Esophagus muscularis mucosa (tissue), 4 donors: ENCODE data around the gene QTRT2. TPM values are rescaled to one million over a fixed set of nuclear protein-coding genes. Genes with fewer than 3 reads are reported as not detected.

Experiments
- DNase-seq: peaks from one replicate; pipeline ENCODE4 v3.0.0-alpha.2; 2017; ENCODE audit errors: extremely low spot score
- H3K27ac ChIP-seq, 4 donors: fragments of 200-600 bp; sonication (generic); replicated peaks in 1 of 4; 1 replicate in 3 of 4; 2 replicates in 1 of 4; pipeline ENCODE4 v1.5.1; 2016 to 2019; ENCODE audit warnings: mild to moderate bottlenecking in 1 of 4
- H3K27me3 ChIP-seq, 4 donors: fragments of 200-600 bp; sonication (generic); one replicate each; pipeline versions ENCODE4 v1.5.1 to v1.6.0; 2016 to 2019
- H3K36me3 ChIP-seq, 4 donors: fragments of 200-600 bp; sonication (generic); one replicate each; pipeline ENCODE4 v1.5.1; 2016 to 2019
- H3K4me1 ChIP-seq, 4 donors: fragments of 200-600 bp; sonication (generic); one replicate each; pipeline ENCODE4 v1.5.1; 2016 to 2019
- H3K4me3 ChIP-seq, 4 donors: fragments of 200-600 bp; sonication (generic); 1 replicate in 2 of 4; 2 replicates in 2 of 4; pipeline ENCODE4 v1.5.1; 2016 to 2019; ENCODE audit warnings: mild to moderate bottlenecking in 4 of 4, moderate library complexity in 1 of 4
- H3K9me3 ChIP-seq, 4 donors: fragments of 200-600 bp; sonication (generic); 1 replicate in 3 of 4; 2 replicates in 1 of 4; pipeline ENCODE4 v1.5.1; 2016 to 2019
- CTCF ChIP-seq, 3 experiments: fragments of 200-600 bp in 2 of 3; fragments of 450-650 bp in 1 of 3; sonication (generic) in 2 of 3; IDR thresholded peaks; one replicate each; pipeline ENCODE4 v1.5.1; 2017 to 2019; ENCODE audit warnings: antibody characterized with exemption in 3 of 3, mild to moderate bottlenecking in 2 of 3, moderate library complexity in 1 of 3
- EP300 ChIP-seq: sonication (generic); formaldehyde crosslinking; IDR thresholded peaks from one replicate; pipeline ENCODE4 v1.6.1; 2017; ENCODE audit warnings: antibody characterized with exemption
- POLR2A ChIP-seq: fragments of 450-650 bp; IDR thresholded peaks from one replicate; pipeline ENCODE4 v1.6.1; 2017; ENCODE audit warnings: antibody characterized with exemption, moderate library complexity, mild to moderate bottlenecking, low read depth
- POLR2AphosphoS5 ChIP-seq, 2 donors: sonication (generic); formaldehyde crosslinking; IDR thresholded peaks; one replicate each; pipeline ENCODE4 v1.6.1; 2017; ENCODE audit warnings: antibody characterized with exemption in 2 of 2
- WGBS: methylation state at CpG from one replicate; pipeline ENCODE4 v1.1.5; 2018; 5-methylcytosine and 5-hydroxymethylcytosine counted together
- intact Hi-C: fragments of 100-400 bp; cut with DNase I; formaldehyde crosslinking; loops from one replicate; pipeline ENCODE4 v1.15.1; 2023
- total RNA-seq, 4 donors: library from RNA; depleted of rRNA; stranded (reverse); fragments of >200 nt; gene quantifications; one replicate each; pipeline versions ENCODE4 v1.1.0 to v1.2.1, GENCODE V29; 2016

The QTRT2 gene
- total RNA-seq, 4 donors from 2014 or later: 8.3 to 15.2 (median 11.0) TPM

- no peak for DNase-seq
- H3K27me3 ChIP-seq: no peaks in the 10 kb centered on the region
- H3K4me1 ChIP-seq: no peaks in the 10 kb centered on the region
- TF ChIP-seq POLR2AphosphoS5 (IDR thresholded peaks at IDR 0.05) (no peak), CTCF (IDR thresholded peaks at IDR 0.05) (no peak), POLR2A (no peak), EP300 (no peak)
- no peak overlapping the region for H3K27ac ChIP-seq
- H3K4me3 ChIP-seq: no peak overlapping the region
- H3K36me3 ChIP-seq: no peaks in the 10 kb centered on the region
- no peaks in the 10 kb centered on the region for H3K9me3 ChIP-seq
- intact Hi-C loops: no loop called here
- WGBS: 71% methylated on average over 2 of the region's 2 CpGs
Measured at GRCh38 chr3:114020907-114021306, 35.6 kb upstream of the QTRT2 start.

- 85% methylated on average over 4 of the region's 4 CpGs for WGBS
- Histone ChIP-seq H3K4me3 (no peak overlapping the region), H3K9me3 (no peaks in the 10 kb centered on the region), H3K27ac (no peak overlapping the region), H3K27me3 (no peaks in the 10 kb centered on the region), H3K4me1 (no peaks in the 10 kb centered on the region), H3K36me3 (no peaks in the 10 kb centered on the region)
- intact Hi-C loops: no loop called here
- no peak for DNase-seq
- TF ChIP-seq POLR2A (no peak), CTCF (IDR thresholded peaks at IDR 0.05) (no peak), EP300 (no peak), POLR2AphosphoS5 (IDR thresholded peaks at IDR 0.05) (no peak)
Measured at GRCh38 chr3:114022145-114022802, 34.3 kb upstream of the QTRT2 start.

GRCh38 chr3:114025451-114025850, 31.1 kb upstream of the QTRT2 start:
- Histone ChIP-seq H3K4me1 (no peaks in the 10 kb centered on the region), H3K9me3 (no peaks in the 10 kb centered on the region), H3K27me3 (no peaks in the 10 kb centered on the region), H3K27ac (no peak overlapping the region), H3K4me3 (no peak overlapping the region), H3K36me3 (no peaks in the 10 kb centered on the region)
- 98% methylated on average over 2 of the region's 2 CpGs for WGBS
- intact Hi-C loops: no loop called here
- no peak for DNase-seq
- no peak for TF ChIP-seq POLR2A
- no peak for TF ChIP-seq EP300
- no peak for TF ChIP-seq POLR2AphosphoS5 (IDR thresholded peaks at IDR 0.05)
- no peak for TF ChIP-seq CTCF (IDR thresholded peaks at IDR 0.05)

- DNase-seq: no peak
- no peaks in the 10 kb centered on the region for H3K27me3 ChIP-seq
- TF ChIP-seq CTCF (IDR thresholded peaks at IDR 0.05) (no peak), EP300 (no peak), POLR2AphosphoS5 (IDR thresholded peaks at IDR 0.05) (no peak), POLR2A (no peak)
- H3K4me1 ChIP-seq: no peaks in the 10 kb centered on the region
- intact Hi-C loops: no loop called here
- no peaks in the 10 kb centered on the region for H3K9me3 ChIP-seq
- H3K4me3 ChIP-seq: no peak overlapping the region
- peaks cover 0 to 4% (median 0%) of the 10 kb centered on the region in 4 donors for H3K36me3 ChIP-seq
- 53% methylated on average over 2 of the region's 2 CpGs for WGBS
- no peak overlapping the region for H3K27ac ChIP-seq
Measured at GRCh38 chr3:114026331-114026730, 30.2 kb upstream of the QTRT2 start.

- no peaks in the 10 kb centered on the region for H3K9me3 ChIP-seq
- 90% methylated on average over 1 of the region's 1 CpG for WGBS
- H3K4me3 ChIP-seq: no peak overlapping the region
- no peak for TF ChIP-seq CTCF (IDR thresholded peaks at IDR 0.05)
- no peak for TF ChIP-seq POLR2AphosphoS5 (IDR thresholded peaks at IDR 0.05)
- no peak for TF ChIP-seq POLR2A
- TF ChIP-seq EP300: no peak
- H3K36me3 ChIP-seq: peaks cover 0 to 31% (median 11%) of the 10 kb centered on the region in 4 donors
- H3K4me1 ChIP-seq: no peaks in the 10 kb centered on the region
- intact Hi-C loops: no loop called here
- no peaks in the 10 kb centered on the region for H3K27me3 ChIP-seq
- H3K27ac ChIP-seq: no peak overlapping the region
- no peak for DNase-seq
Measured at GRCh38 chr3:114033721-114034120, 22.8 kb upstream of the QTRT2 start.
